ENCODE results near the gene VAMP7.
"Not testable (repeated sequence)": the region's sequence is repeated elsewhere in the genome, so short reads cannot be mapped to it uniquely, and the experiment has no call there.

VAMP7 gene

GRCh38 chrX:155983326-155983725 is 102.2 kb downstream of the VAMP7 start:
- Histone ChIP-seq H3K27ac (no peak overlapping the region), H3K36me3 (no peaks in the 10 kb centered on the region), H3K4me3 (ENCODE audit: low read depth, low read length) (no peak overlapping the region), H3K27me3 (ENCODE audit: insufficient read depth, low read depth, severe bottlenecking) (no peaks in the 10 kb centered on the region), H3K9me3 (ENCODE audit: severe bottlenecking) (peaks cover 16% of the 10 kb centered on the region)
- TF ChIP-seq, protein P1, sequence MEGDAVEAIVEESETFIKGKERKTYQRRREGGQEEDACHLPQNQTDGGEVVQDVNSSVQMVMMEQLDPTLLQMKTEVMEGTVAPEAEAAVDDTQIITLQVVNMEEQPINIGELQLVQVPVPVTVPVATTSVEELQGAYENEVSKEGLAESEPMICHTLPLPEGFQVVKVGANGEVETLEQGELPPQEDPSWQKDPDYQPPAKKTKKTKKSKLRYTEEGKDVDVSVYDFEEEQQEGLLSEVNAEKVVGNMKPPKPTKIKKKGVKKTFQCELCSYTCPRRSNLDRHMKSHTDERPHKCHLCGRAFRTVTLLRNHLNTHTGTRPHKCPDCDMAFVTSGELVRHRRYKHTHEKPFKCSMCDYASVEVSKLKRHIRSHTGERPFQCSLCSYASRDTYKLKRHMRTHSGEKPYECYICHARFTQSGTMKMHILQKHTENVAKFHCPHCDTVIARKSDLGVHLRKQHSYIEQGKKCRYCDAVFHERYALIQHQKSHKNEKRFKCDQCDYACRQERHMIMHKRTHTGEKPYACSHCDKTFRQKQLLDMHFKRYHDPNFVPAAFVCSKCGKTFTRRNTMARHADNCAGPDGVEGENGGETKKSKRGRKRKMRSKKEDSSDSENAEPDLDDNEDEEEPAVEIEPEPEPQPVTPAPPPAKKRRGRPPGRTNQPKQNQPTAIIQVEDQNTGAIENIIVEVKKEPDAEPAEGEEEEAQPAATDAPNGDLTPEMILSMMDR (IDR thresholded peaks at IDR 0.05; ENCODE audit: low read depth, low read length), result no peak
- DNase-seq, result no peak

DNA sequence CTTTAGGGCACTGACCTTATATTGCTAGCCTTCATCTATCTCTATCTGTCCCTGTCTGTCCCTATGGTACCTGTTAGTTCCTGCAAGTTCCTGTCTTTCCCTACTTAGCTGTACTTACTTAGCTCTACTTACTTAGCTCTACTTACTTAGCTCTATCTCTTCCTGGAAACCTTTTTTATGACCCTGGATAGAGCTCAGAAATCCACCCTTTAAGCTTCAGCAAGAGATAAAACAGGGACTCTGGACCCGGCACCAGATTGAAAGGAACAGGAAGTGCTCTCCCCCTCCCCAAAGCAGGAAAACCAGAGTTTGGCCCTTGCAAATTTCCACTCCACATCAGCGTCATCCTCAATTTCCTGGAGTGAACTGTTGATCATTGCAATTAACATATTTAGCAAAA is 104.1 kb downstream of the VAMP7 start:
- TF ChIP-seq, protein P1 (IDR thresholded peaks at IDR 0.05; ENCODE audit: low read depth, low read length), result no peak
- Histone ChIP-seq H3K27ac (no peak overlapping the region), H3K4me3 (ENCODE audit: low read depth, low read length) (no peak overlapping the region), H3K36me3 (no peaks in the 10 kb centered on the region), H3K9me3 (ENCODE audit: severe bottlenecking) (peaks cover 16% of the 10 kb centered on the region), H3K27me3 (ENCODE audit: insufficient read depth, low read depth, severe bottlenecking) (no peaks in the 10 kb centered on the region)
- peak; percentile 62 for DNase-seq

- H3K9me3 ChIP-seq (ENCODE audit: severe bottlenecking), result peaks cover 16% of the 10 kb centered on the region
These were observed 105.8 kb downstream of the VAMP7 start for GRCh38 chrX:155986995-155987394.

DNA sequence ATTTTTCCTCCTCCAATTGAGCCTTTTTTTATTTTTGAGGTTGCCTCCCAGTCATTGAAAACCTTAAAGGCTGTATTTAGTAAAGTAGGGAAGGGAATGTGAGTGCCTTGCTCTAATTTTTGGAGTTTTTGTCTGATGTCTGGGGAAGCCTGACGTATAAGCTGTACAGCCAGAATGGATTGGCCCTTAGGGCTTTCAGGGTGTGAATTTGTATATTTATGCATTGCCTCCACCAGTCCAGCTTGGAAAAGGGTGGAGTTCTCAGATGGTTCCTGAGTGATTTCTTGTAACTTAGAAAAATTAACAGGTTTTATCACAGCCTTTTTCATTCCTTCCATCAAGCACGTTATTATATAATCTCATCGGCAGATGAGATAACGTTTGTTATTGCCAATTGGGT is 107.7 kb downstream of the VAMP7 start:
- no peak for DNase-seq
- TF ChIP-seq, protein P1 (IDR thresholded peaks at IDR 0.05; ENCODE audit: low read depth, low read length), result no peak
- peaks cover 2% of the 10 kb centered on the region for H3K9me3 ChIP-seq (ENCODE audit: severe bottlenecking)

More at GRCh38 chrX:155986995-155987394, 105.8 kb downstream of the VAMP7 start:
- H3K36me3 ChIP-seq; H3K27me3 ChIP-seq (ENCODE audit: insufficient read depth, low read depth, severe bottlenecking); H3K4me3 ChIP-seq (ENCODE audit: low read depth, low read length); DNase-seq: not testable (repeated sequence)
- peak overlapping the region; percentile 5 for H3K27ac ChIP-seq

More for the DNA sequence above, 107.7 kb downstream of the VAMP7 start:
- Histone ChIP-seq H3K4me3 (ENCODE audit: low read depth, low read length) (no peak overlapping the region), H3K27me3 (ENCODE audit: insufficient read depth, low read depth, severe bottlenecking) (no peaks in the 10 kb centered on the region), H3K27ac (no peak overlapping the region), H3K36me3 (no peaks in the 10 kb centered on the region)

Measured in WERI-Rb-1 (cell line).